Measurements from ENCODE around the gene GNG12.
"Not testable (repeated sequence)": the region's sequence is repeated elsewhere in the genome, so short reads cannot be mapped to it uniquely, and the experiment has no call there.

Gene GNG12

DNA sequence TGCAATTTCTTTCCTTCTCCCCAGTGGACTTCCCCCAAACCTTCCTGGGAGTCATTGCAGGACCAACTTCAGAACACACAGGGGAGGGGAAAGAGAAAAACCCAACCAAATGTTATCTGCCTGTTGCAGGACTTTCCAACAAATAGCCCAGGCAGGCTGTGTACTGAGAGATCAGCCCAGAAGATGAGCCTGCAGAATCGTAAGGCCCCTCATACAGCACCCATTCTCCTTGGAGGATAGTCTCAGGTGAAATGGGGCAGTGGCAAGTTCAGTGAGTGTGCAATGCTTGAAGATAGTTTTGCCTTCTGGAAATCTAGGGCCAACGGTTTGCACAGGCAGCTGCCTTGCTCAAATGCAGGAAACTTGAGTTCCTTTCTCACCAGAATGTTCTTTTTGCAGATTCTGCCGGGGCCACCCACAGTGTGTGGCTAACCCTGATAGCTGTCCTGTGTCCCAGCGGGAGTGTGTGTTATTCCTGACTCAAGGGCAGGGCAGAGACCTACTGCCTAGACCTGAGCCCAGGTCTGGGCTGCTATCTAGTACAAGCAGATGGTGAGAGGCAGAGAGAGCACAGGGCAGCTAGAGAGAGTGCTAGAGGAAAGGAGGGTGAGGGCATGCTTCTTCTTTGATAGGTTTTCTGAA, 99.5 kb downstream of the GNG12 start:
- H3K4me1 Mint-ChIP-seq, result peaks cover 46% of the 10 kb centered on the region

DNA sequence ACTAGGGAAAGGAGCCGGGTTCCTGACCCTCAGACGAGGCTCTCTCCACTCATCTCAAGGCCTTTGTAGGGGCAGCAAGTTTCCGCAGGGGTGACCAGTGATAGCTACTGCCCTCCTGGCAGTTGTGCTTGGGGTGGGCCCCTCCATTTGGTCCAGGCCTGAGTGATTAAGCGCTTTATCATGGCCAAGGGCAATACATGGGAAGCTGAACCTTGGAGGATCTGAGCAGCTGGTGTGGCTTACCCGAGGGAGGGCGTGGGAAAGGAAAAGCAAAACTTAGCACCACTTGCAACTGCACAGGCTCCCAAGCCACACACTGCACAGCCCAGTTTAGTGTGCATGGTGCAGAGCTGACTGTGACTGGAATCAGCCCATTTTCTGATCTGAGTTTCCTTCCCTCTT, 100.5 kb downstream of the GNG12 start:
- TF ChIP-seq CTCF (IDR thresholded peaks at IDR 0.05), result no peak
- H3K27ac Mint-ChIP-seq, result no peak overlapping the region
- H3K36me3 Mint-ChIP-seq (ENCODE audit: low read depth), result no peaks in the 10 kb centered on the region
- H3K9me3 Mint-ChIP-seq, result no peaks in the 10 kb centered on the region
- H3K4me1 Mint-ChIP-seq, result peaks cover 46% of the 10 kb centered on the region
- no peak overlapping the region for H3K4me3 Mint-ChIP-seq
- H3K27me3 Mint-ChIP-seq (ENCODE audit: low read depth, poor library complexity), result peaks cover 11% of the 10 kb centered on the region
- no peak for DNase-seq

More for the DNA sequence above, 99.5 kb downstream of the GNG12 start:
- TF ChIP-seq CTCF (IDR thresholded peaks at IDR 0.05), result no peak
- no peak for DNase-seq
- H3K9me3 Mint-ChIP-seq, result no peaks in the 10 kb centered on the region
- H3K27me3 Mint-ChIP-seq (ENCODE audit: low read depth, poor library complexity), result peaks cover 7% of the 10 kb centered on the region
- no peaks in the 10 kb centered on the region for H3K36me3 Mint-ChIP-seq (ENCODE audit: low read depth)
- no peak overlapping the region for H3K27ac Mint-ChIP-seq
- H3K4me3 Mint-ChIP-seq, result no peak overlapping the region

DNA sequence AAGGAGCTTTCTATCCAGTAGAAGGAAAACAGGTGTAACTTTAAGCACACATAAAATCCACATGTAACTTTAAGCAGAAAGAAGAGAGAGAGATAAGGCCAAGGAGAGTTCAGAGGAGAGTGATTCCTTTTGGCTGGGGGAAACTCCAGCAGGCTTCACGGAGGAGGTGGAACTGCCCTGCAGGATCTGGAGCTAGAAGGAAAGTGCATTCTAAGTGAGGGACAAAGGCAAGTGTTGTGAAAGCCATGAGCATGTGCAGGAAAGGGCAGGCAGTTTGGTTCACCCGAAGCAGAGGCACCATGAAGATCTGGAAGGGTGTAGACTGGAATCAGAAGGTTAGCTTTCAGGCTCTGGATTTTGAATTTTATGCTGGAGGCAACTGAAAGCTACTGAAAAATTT, 101.9 kb downstream of the GNG12 start:
- Mint-ChIP-seq H3K4me1 (peaks cover 36% of the 10 kb centered on the region), H3K36me3 (ENCODE audit: low read depth) (no peaks in the 10 kb centered on the region), H3K27me3 (ENCODE audit: low read depth, poor library complexity) (peaks cover 11% of the 10 kb centered on the region), H3K4me3 (no peak overlapping the region), H3K27ac (no peak overlapping the region), H3K9me3 (no peaks in the 10 kb centered on the region)
- no peak for TF ChIP-seq CTCF (IDR thresholded peaks at IDR 0.05)
- no peak for DNase-seq

GRCh38 chr1:67730312-67730711, 103.0 kb downstream of the GNG12 start:
- Mint-ChIP-seq H3K4me1 (peaks cover 25% of the 10 kb centered on the region), H3K27me3 (ENCODE audit: low read depth, poor library complexity) (peaks cover 11% of the 10 kb centered on the region)
- not testable (repeated sequence) for H3K4me3 Mint-ChIP-seq; DNase-seq; H3K27ac Mint-ChIP-seq; H3K36me3 Mint-ChIP-seq (ENCODE audit: low read depth); H3K9me3 Mint-ChIP-seq

- no peak for TF ChIP-seq CTCF (IDR thresholded peaks at IDR 0.05)
- no peaks in the 10 kb centered on the region for H3K36me3 Mint-ChIP-seq (ENCODE audit: low read depth)
- peaks cover 11% of the 10 kb centered on the region for H3K27me3 Mint-ChIP-seq (ENCODE audit: low read depth, poor library complexity)
These were observed 103.4 kb downstream of the GNG12 start for GRCh38 chr1:67729872-67730271.

GRCh38 chr1:67726224-67726623, 107.0 kb downstream of the GNG12 start:
- Mint-ChIP-seq H3K27ac (no peak overlapping the region), H3K36me3 (ENCODE audit: low read depth) (no peaks in the 10 kb centered on the region), H3K9me3 (no peaks in the 10 kb centered on the region), H3K4me3 (no peak overlapping the region), H3K4me1 (peaks cover 9% of the 10 kb centered on the region), H3K27me3 (ENCODE audit: low read depth, poor library complexity) (peaks cover 11% of the 10 kb centered on the region)
- TF ChIP-seq CTCF (IDR thresholded peaks at IDR 0.05), result no peak
- no peak for DNase-seq

More at GRCh38 chr1:67729872-67730271, 103.4 kb downstream of the GNG12 start:
- peaks cover 24% of the 10 kb centered on the region for H3K4me1 Mint-ChIP-seq
- H3K27ac Mint-ChIP-seq, result no peak overlapping the region
- no peaks in the 10 kb centered on the region for H3K9me3 Mint-ChIP-seq
- DNase-seq, result no peak
- no peak overlapping the region for H3K4me3 Mint-ChIP-seq

Data from nephron progenitor cell (in vitro differentiated cells).